PC-3 (cell line): Measurements from ENCODE around the gene FFAR1. TPM values are rescaled to one million over a fixed set of nuclear protein-coding genes. Genes with fewer than 3 reads are reported as not detected.

ENCODE experiments used
- ATAC-seq: fragments of 200-7000 bp; cut with Tn5 transposase; 2 replicates; pipeline ENCODE4 v1.9.1; 2020; ENCODE audit warnings: mild to moderate bottlenecking, moderate library complexity
- BruUV-seq: library from RNA; stranded (reverse); fragments of 400-500 nt; replicated peaks from 2 replicates; lab custom pipeline; 2021; lab: Mats Ljungman, UMichigan
- CTCF ChIA-PET: fragments of 300-600 bp; sonication (Branson Sonifier 250); formaldehyde crosslinking; loops from one replicate; lab custom pipeline; 2022; ENCODE audit warnings: antibody characterized with exemption; lab: Charles Lee
- POLR2A ChIA-PET: fragments of 300-600 bp; sonication (Branson Sonifier 250); formaldehyde crosslinking; loops from one replicate; lab custom pipeline; 2022; ENCODE audit warnings: antibody characterized with exemption; ENCODE audit not compliant: unreplicated experiment; lab: Charles Lee
- DNase-seq: peaks from one replicate; pipeline ENCODE4 v3.0.0-alpha.2; 2015
- H2AFZ ChIP-seq: fragments of 300-600 bp; sonication (generic); 2 replicates; pipeline ENCODE4 v1.6.0; 2016; ENCODE audit warnings: antibody characterized with exemption, low read length
- H3F3A ChIP-seq: fragments of 300-600 bp; sonication (generic); one replicate; pipeline ENCODE4 v1.6.0; 2017; ENCODE audit warnings: antibody characterized with exemption, low read length, control low read depth, mild to moderate bottlenecking; ENCODE audit not compliant: unreplicated experiment
- H3K27ac ChIP-seq: fragments of 300-600 bp; sonication (generic); 2 replicates; pipeline ENCODE4 v1.5.1; 2016; ENCODE audit warnings: mild to moderate bottlenecking, low read length
- H3K27me3 ChIP-seq: fragments of 300-600 bp; sonication (generic); 2 replicates; pipeline ENCODE4 v1.6.1; 2016; ENCODE audit warnings: low read length, mixed read lengths
- H3K36me3 ChIP-seq: fragments of 300-600 bp; sonication (generic); 2 replicates; pipeline ENCODE4 v1.6.1; 2016; ENCODE audit warnings: low read depth, mixed run types, low read length, mixed read lengths
- H3K4me1 ChIP-seq: fragments of 300-600 bp; sonication (generic); 2 replicates; pipeline ENCODE4 v1.5.1; 2016; ENCODE audit warnings: low read length; ENCODE audit not compliant: insufficient read depth
- H3K4me2 ChIP-seq: fragments of 300-600 bp; sonication (generic); 2 replicates; pipeline ENCODE4 v1.6.0; 2016; ENCODE audit warnings: low read length
- H3K4me3 ChIP-seq: fragments of 300-600 bp; sonication (generic); 2 replicates; pipeline ENCODE4 v1.5.1; 2016; ENCODE audit warnings: mild to moderate bottlenecking, low read length, mixed read lengths
- H3K79me2 ChIP-seq: fragments of 300-600 bp; sonication (generic); 2 replicates; pipeline ENCODE4 v1.6.1; 2017; ENCODE audit warnings: low read length, mixed read lengths
- H3K9ac ChIP-seq: fragments of 300-600 bp; sonication (generic); 2 replicates; pipeline ENCODE4 v1.6.0; 2016; ENCODE audit warnings: mild to moderate bottlenecking, low read length
- H3K9me2 ChIP-seq: fragments of 300-600 bp; sonication (generic); replicated peaks from 2 replicates; pipeline ENCODE4 v1.6.1; 2016; ENCODE audit warnings: mixed run types, low read length, mixed read lengths
- H3K9me3 ChIP-seq: fragments of 300-600 bp; sonication (generic); 2 replicates; pipeline ENCODE4 v1.6.1; 2016; ENCODE audit warnings: low read length, mixed read lengths
- H4K20me1 ChIP-seq: fragments of 300-600 bp; sonication (generic); 2 replicates; pipeline ENCODE4 v1.6.1; 2016; ENCODE audit warnings: low read length, mixed read lengths
- EZH2 ChIP-seq: fragments of 300-600 bp; sonication (generic); IDR thresholded peaks from one replicate; pipeline ENCODE4 v1.6.1; 2017; ENCODE audit warnings: antibody characterized with exemption, mild to moderate bottlenecking, low read length; ENCODE audit not compliant: unreplicated experiment
- EZH2phosphoT487 ChIP-seq: fragments of 300-600 bp; sonication (generic); IDR thresholded peaks from 2 replicates; pipeline ENCODE4 v1.6.1; 2018; ENCODE audit warnings: mild to moderate bottlenecking, antibody characterized with exemption, low read length, borderline replicate concordance
- intact Hi-C: fragments of 100-400 bp; cut with micrococcal nuclease; formaldehyde crosslinking; loops from 2 replicates; pipeline ENCODE4 v1.9.0; 2023
- total RNA-seq: library from RNA; depleted of rRNA; stranded (reverse); fragments of >200 nt; gene quantifications from 2 replicates; pipeline ENCODE4 v1.2.3, GENCODE V29; 2014
- TF ChIP-seq, protein P1 (sequence below): fragments of 300-600 bp; sonication (generic); conservative IDR thresholded peaks from 2 replicates; pipeline ENCODE4 v1.5.1; 2017; ENCODE audit warnings: antibody characterized with exemption, low read depth, mild to moderate bottlenecking, low read length

The FFAR1 gene
- total RNA-seq, 1 experiment from 2014 or later, result not detected

DNA sequence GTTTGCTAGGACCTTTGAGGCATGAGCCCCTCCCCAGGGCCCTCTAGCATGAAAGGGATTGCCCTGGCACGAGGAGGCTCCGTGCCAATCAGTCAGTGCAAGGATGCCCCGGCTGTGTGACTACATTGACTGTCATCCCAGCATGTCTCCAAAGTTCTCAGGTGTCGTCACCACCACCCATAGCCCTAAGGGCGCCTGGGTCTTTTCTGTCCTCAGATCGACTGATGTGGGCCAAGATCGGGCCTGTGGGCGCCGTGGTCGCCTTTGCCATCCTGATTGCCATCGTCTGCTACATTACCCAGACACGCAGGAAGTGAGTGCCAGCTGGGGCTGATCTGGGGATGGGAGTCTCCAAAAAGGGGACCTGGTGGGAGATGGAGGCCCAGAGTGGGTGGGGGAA is 37.4 kb upstream of the FFAR1 start:
- Histone ChIP-seq H3K4me2 (no peak overlapping the region), H3K9ac (no peak overlapping the region), H3K79me2 (no peaks in the 10 kb centered on the region), H3K4me3 (no peak overlapping the region), H3K36me3 (no peaks in the 10 kb centered on the region), H3K9me2 (no peaks in the 10 kb centered on the region), H3K4me1 (no peaks in the 10 kb centered on the region), H4K20me1 (no peaks in the 10 kb centered on the region), H3K27ac (no peak overlapping the region), H3K9me3 (no peaks in the 10 kb centered on the region), H3K27me3 (no peaks in the 10 kb centered on the region), H2AFZ (no peak overlapping the region), H3F3A (no peaks in the 10 kb centered on the region)
- DNase-seq, result no peak
- POLR2A ChIA-PET, result no interaction called here
- no peak for ATAC-seq
- CTCF ChIA-PET, result no interaction called here
- intact Hi-C loops, result no loop called here
- TF ChIP-seq EZH2, result no peak
- no peak for TF ChIP-seq EZH2phosphoT487
- TF ChIP-seq, protein P1, sequence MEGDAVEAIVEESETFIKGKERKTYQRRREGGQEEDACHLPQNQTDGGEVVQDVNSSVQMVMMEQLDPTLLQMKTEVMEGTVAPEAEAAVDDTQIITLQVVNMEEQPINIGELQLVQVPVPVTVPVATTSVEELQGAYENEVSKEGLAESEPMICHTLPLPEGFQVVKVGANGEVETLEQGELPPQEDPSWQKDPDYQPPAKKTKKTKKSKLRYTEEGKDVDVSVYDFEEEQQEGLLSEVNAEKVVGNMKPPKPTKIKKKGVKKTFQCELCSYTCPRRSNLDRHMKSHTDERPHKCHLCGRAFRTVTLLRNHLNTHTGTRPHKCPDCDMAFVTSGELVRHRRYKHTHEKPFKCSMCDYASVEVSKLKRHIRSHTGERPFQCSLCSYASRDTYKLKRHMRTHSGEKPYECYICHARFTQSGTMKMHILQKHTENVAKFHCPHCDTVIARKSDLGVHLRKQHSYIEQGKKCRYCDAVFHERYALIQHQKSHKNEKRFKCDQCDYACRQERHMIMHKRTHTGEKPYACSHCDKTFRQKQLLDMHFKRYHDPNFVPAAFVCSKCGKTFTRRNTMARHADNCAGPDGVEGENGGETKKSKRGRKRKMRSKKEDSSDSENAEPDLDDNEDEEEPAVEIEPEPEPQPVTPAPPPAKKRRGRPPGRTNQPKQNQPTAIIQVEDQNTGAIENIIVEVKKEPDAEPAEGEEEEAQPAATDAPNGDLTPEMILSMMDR, result no peak
- BruUV-seq, result no TSS peak

DNA sequence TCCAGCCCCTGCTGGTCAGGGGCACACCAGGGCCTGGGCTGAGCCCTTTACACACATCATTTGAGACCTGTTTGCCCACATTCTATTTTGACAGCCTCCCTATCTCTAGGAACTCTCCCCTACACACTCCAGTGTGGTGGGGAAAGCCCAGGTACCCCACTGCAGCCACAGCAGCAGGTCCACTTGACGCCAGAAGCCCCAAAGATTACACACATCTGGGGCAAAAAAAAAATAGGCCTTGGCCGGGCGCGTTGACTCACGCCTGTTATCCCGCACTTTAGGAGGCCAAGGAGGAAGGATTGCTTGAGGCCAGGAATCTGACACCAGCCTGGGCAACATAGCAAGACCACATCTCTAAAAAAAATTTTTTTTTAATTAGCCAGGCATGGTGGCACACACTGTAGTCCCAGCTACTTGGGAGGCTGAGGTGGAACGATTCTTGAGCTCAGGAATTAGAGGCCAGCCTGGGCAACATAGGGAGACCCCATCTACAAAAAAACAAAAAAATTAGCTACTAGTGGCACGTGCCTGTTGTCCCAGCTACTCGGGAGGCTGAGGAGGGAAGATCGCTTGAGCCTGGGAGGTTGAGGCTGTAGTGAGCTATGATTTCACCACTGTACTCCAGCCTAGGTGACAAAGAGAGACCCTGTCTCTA is 36.8 kb upstream of the FFAR1 start:
- no TSS peak for BruUV-seq
- Histone ChIP-seq H3K36me3 (no peaks in the 10 kb centered on the region), H3K4me3 (no peak overlapping the region), H3K79me2 (no peaks in the 10 kb centered on the region), H3K4me2 (no peak overlapping the region), H4K20me1 (no peaks in the 10 kb centered on the region), H3K9ac (no peak overlapping the region), H3K4me1 (no peaks in the 10 kb centered on the region), H3K9me2 (no peaks in the 10 kb centered on the region), H2AFZ (no peak overlapping the region), H3K27ac (no peak overlapping the region), H3K27me3 (no peaks in the 10 kb centered on the region), H3F3A (no peaks in the 10 kb centered on the region), H3K9me3 (no peaks in the 10 kb centered on the region)
- intact Hi-C loops, result no loop called here
- POLR2A ChIA-PET, result no interaction called here
- DNase-seq, result no peak
- TF ChIP-seq EZH2phosphoT487 (no peak), EZH2 (no peak)
- TF ChIP-seq, protein P1, result no peak
- CTCF ChIA-PET, result no interaction called here
- no peak for ATAC-seq

DNA sequence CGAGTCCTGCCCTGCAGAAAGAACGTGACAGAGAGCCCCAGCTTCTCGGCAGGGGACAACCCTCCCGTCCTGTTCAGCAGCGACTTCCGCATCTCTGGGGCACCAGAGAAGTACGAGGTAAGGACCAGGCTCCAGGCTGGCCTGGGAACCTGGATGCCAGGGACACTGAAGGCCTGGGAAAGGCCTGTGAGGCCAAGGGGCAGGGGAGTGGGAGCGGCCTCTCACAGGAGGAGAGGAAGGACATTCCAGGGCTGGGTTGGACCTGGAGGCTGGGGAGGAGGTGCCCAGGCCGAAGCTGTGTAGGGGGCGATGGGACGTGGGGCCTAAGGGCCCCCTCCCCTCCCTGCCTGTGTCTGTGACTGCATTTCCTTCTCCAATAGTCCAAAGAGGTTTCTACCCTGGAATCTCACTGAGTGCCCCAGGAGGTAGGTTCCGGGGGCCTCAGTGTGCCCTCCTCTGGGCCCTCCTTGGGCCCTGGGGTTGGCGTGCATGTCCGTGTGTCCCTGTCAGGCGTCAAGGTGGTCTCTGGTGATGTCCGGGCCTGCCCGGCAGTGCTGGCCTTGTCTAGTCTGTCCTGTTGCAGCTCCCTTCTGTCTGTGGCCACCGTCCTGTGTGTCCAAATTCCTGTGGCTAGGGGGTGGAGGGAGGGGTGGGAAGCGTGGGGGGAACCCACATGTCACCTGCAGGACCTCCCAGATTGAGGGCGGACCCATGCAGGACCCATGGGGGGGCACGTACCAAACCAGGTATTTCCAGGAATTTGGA is 35.6 kb upstream of the FFAR1 start:
- no peaks in the 10 kb centered on the region for H3K79me2 ChIP-seq
- no peaks in the 10 kb centered on the region for H3K27me3 ChIP-seq
- no peaks in the 10 kb centered on the region for H4K20me1 ChIP-seq
- no peak overlapping the region for H3K4me3 ChIP-seq
- ATAC-seq, result no peak
- no peak for DNase-seq
- no peak overlapping the region for H3K9ac ChIP-seq
- no TSS peak for BruUV-seq
- intact Hi-C loops, result no loop called here
- H3K9me3 ChIP-seq, result no peaks in the 10 kb centered on the region
- TF ChIP-seq EZH2phosphoT487, result no peak
- no peak for TF ChIP-seq EZH2
- TF ChIP-seq, protein P1, result no peak
- ChIA-PET POLR2A (no interaction called here), CTCF (no interaction called here)
- no peak overlapping the region for H3K4me2 ChIP-seq
- no peaks in the 10 kb centered on the region for H3F3A ChIP-seq
- no peak overlapping the region for H3K27ac ChIP-seq
- no peak overlapping the region for H2AFZ ChIP-seq
- no peaks in the 10 kb centered on the region for H3K9me2 ChIP-seq
- no peaks in the 10 kb centered on the region for H3K36me3 ChIP-seq
- H3K4me1 ChIP-seq, result no peaks in the 10 kb centered on the region
